H1 (cell line): ENCODE results near the gene FSTL4. TPM values are rescaled to one million over a fixed set of nuclear protein-coding genes. Genes with fewer than 3 reads are reported as not detected.

Source experiments
- ASH2L ChIP-seq: fragments of 200-600, 300-600 bp; sonication (generic); IDR thresholded peaks from one replicate; pipeline ENCODE4 v1.7.1; 2017; ENCODE audit warnings: low read length
- ATF2 ChIP-seq: IDR thresholded peaks from 2 replicates; pipeline ENCODE4 v1.6.1; 2012; ENCODE audit warnings: low read length, inconsistent platforms
- ATF3 ChIP-seq: IDR thresholded peaks from 2 replicates; pipeline ENCODE4 v1.6.1; 2011; ENCODE audit warnings: low read depth, mild to moderate bottlenecking, low read length; ENCODE audit not compliant: insufficient read depth
- CHD7 ChIP-seq: fragments of 300-600 bp; sonication (generic); IDR thresholded peaks from 2 replicates; pipeline ENCODE4 v1.7.1; 2012; ENCODE audit warnings: low read length, moderate library complexity, mild to moderate bottlenecking, inconsistent platforms; ENCODE audit not compliant: insufficient replicate concordance
- RFX5 ChIP-seq: IDR thresholded peaks from 2 replicates; pipeline ENCODE4 v1.6.1; 2011; ENCODE audit warnings: low read depth, low read length, improper control_type of control experiment, borderline replicate concordance
- SRF ChIP-seq: IDR thresholded peaks from 2 replicates; pipeline ENCODE4 v1.6.1; 2011; ENCODE audit warnings: mild to moderate bottlenecking, low read depth, low read length, moderate library complexity
- TAF1 ChIP-seq: IDR thresholded peaks from 2 replicates; pipeline ENCODE4 v1.6.1; 2011; ENCODE audit warnings: mild to moderate bottlenecking, low read depth, low read length
- TBP ChIP-seq: IDR thresholded peaks from 2 replicates; pipeline ENCODE4 v1.6.1; 2011; ENCODE audit warnings: low read depth, low read length, improper control_type of control experiment
- polyA plus RNA-seq, 7 experiments: library from polyadenylated mRNA; depleted of rRNA in 3 of 7; stranded (reverse) in 5 of 7; unstranded in 2 of 7; fragments of >200 nt in 5 of 7; fragments of 200-250 nt in 2 of 7; gene quantifications; 1 replicate in 5 of 7; 2 replicates in 1 of 7; 4 replicates in 1 of 7; pipeline versions ENCODE4 v1.2.1 to v1.2.3, GENCODE V29; 2011 to 2013; ENCODE audit warnings: missing spikeins in 2 of 7, mixed read lengths in 2 of 7
- total RNA-seq: library from RNA; stranded (reverse); fragmentation: NEBNext Ultra II Directional; extraction: Animal tissue kit (Norgen Biotek cat#: 25700); gene quantifications from 2 replicates; pipeline ENCODE4 v1.2.1, GENCODE V29; 2021

Gene FSTL4
- total and polyA plus RNA-seq, 2 of the 8 experiments (the other 6 are each of a cell fraction or from before 2014, with no cell fraction given), result 3.1 to 4.1 TPM

GRCh38 chr5:133423011-133423617, 189.2 kb downstream of the FSTL4 start (continued):
- TF ChIP-seq ASH2L, result no peak
- TF ChIP-seq TAF1, result no peak
- TF ChIP-seq TBP, result no peak
- no peak for TF ChIP-seq CHD7
- no peak for TF ChIP-seq RFX5
- no peak for TF ChIP-seq ATF3
- TF ChIP-seq ATF2, result no peak
- TF ChIP-seq SRF, result no peak
